HepG2 (cell line): Measurements from ENCODE around the gene VPS11. TPM values are rescaled to one million over a fixed set of nuclear protein-coding genes. Genes with fewer than 3 reads are reported as not detected.

Experiments
- AHR ChIP-seq: IDR thresholded peaks from 2 replicates; pipeline ENCODE4 v1.6.1; 2018; ENCODE audit warnings: missing genetic modification reagents, missing compliant biosample characterization
- CBX2 ChIP-seq, 2 experiments: fragments of 200-600 bp in 1 of 2; sonication (generic); formaldehyde crosslinking in 1 of 2; IDR thresholded peaks; 2 replicates each; pipeline versions ENCODE4 v1.7.0 to v1.8.1; 2018 to 2022; ENCODE audit warnings: low read depth in 2 of 2, low read length in 1 of 2, mild to moderate bottlenecking in 1 of 2, missing genetic modification reagents in 1 of 2
- ISX ChIP-seq: sonication (generic); formaldehyde crosslinking; conservative IDR thresholded peaks from 2 replicates; pipeline ENCODE4 v1.5.0; 2020; ENCODE audit warnings: missing genetic modification reagents
- KLF12 ChIP-seq: sonication (generic); formaldehyde crosslinking; IDR thresholded peaks from 2 replicates; pipeline ENCODE4 v1.4.0; 2020; ENCODE audit warnings: missing genetic modification reagents, borderline replicate concordance
- MBD4 ChIP-seq: IDR thresholded peaks from 2 replicates; pipeline ENCODE4 v1.6.1; 2012; ENCODE audit warnings: low read length, inconsistent platforms, borderline replicate concordance
- PLRG1 ChIP-seq: fragments of 450-650 bp; conservative IDR thresholded peaks from 2 replicates; pipeline ENCODE4 v1.6.1; 2016
- SMARCE1 ChIP-seq: fragments of 450-650 bp; IDR thresholded peaks from 2 replicates; pipeline ENCODE4 v1.6.1; 2017; ENCODE audit warnings: borderline replicate concordance
- THYN1 ChIP-seq: sonication (generic); formaldehyde crosslinking; IDR thresholded peaks from 2 replicates; pipeline ENCODE4 v1.8.1; 2023; ENCODE audit warnings: low read depth, mild to moderate bottlenecking, moderate library complexity, missing genetic modification reagents, borderline replicate concordance
- ZBTB20 ChIP-seq: sonication (generic); formaldehyde crosslinking; IDR thresholded peaks from 2 replicates; pipeline ENCODE4 v1.8.1; 2023; ENCODE audit warnings: missing genetic modification reagents, low read depth, mild to moderate bottlenecking, borderline replicate concordance
- ZFP82 ChIP-seq: sonication (generic); formaldehyde crosslinking; IDR thresholded peaks from 2 replicates; pipeline ENCODE4 v1.5.1; 2020; ENCODE audit warnings: mild to moderate bottlenecking, missing genetic modification reagents, borderline replicate concordance
- ZNF225 ChIP-seq: sonication (generic); formaldehyde crosslinking; IDR thresholded peaks from 2 replicates; pipeline ENCODE4 v1.4.0; 2020; ENCODE audit warnings: mild to moderate bottlenecking, missing genetic modification reagents
- ZNF446 ChIP-seq: sonication (generic); formaldehyde crosslinking; IDR thresholded peaks from 2 replicates; pipeline ENCODE4 v1.5.0; 2020; ENCODE audit warnings: mild to moderate bottlenecking, missing genetic modification reagents
- ZNF644 ChIP-seq: IDR thresholded peaks from 2 replicates; pipeline ENCODE4 v1.6.1; 2016; ENCODE audit warnings: low read depth
- ZNF841 ChIP-seq: sonication (generic); formaldehyde crosslinking; IDR thresholded peaks from 2 replicates; pipeline ENCODE4 v1.8.1; 2023; ENCODE audit warnings: missing genetic modification reagents, borderline replicate concordance
- ZSCAN21 ChIP-seq: sonication (generic); formaldehyde crosslinking; IDR thresholded peaks from 2 replicates; pipeline ENCODE4 v1.8.0; 2022; ENCODE audit warnings: mild to moderate bottlenecking, missing genetic modification reagents, moderate library complexity, borderline replicate concordance
- polyA plus RNA-seq, 8 experiments: library from polyadenylated mRNA; depleted of rRNA in 3 of 8; stranded (reverse) in 7 of 8; unstranded in 1 of 8; fragments of >200 nt; fragmentation: Illumina TruSeq in 4 of 8; extraction: Trizol in 4 of 8; gene quantifications; 2 replicates each; pipeline versions ENCODE4 v1.2.1 to v1.2.3, GENCODE V29; 2011 to 2016; ENCODE audit warnings: low read depth in 4 of 8, missing spikeins in 1 of 8, mixed read lengths in 1 of 8; ENCODE audit not compliant: insufficient read depth in 1 of 8
- total RNA-seq, 5 experiments: library from RNA; depleted of rRNA; stranded (reverse); fragments of >200 nt; fragmentation: Illumina TruSeq; extraction: Trizol; gene quantifications; 2 replicates each; pipeline ENCODE4 v1.2.3, GENCODE V29; 2016; ENCODE audit warnings: low read depth in 1 of 5
- TF ChIP-seq, protein P1 (sequence below): sonication (generic); formaldehyde crosslinking; IDR thresholded peaks from 2 replicates; pipeline ENCODE4 v1.4.0; 2020; ENCODE audit warnings: low read depth, mild to moderate bottlenecking, missing genetic modification reagents
- TF ChIP-seq, protein P2 (sequence below): sonication (generic); formaldehyde crosslinking; IDR thresholded peaks from 2 replicates; pipeline ENCODE4 v1.4.0; 2020; ENCODE audit warnings: missing genetic modification reagents, borderline replicate concordance
- TF ChIP-seq, protein P3 (sequence below): sonication (generic); formaldehyde crosslinking; IDR thresholded peaks from 2 replicates; pipeline ENCODE4 v1.5.0; 2020; ENCODE audit warnings: mild to moderate bottlenecking, missing genetic modification reagents
- TF ChIP-seq, protein P4 (sequence below): IDR thresholded peaks from 2 replicates; pipeline ENCODE4 v1.6.1; 2012; ENCODE audit warnings: low read depth, low read length, improper control_type of control experiment
- TF ChIP-seq, protein P5 (sequence below): sonication (generic); formaldehyde crosslinking; IDR thresholded peaks from 2 replicates; pipeline ENCODE4 v1.8.1; 2023; ENCODE audit warnings: mild to moderate bottlenecking, missing genetic modification reagents

Gene VPS11
- total and polyA plus RNA-seq, 2 of the 13 experiments (the other 11 are each of a cell fraction or from before 2014, with no cell fraction given), result 13.7 to 21.6 TPM

DNA sequence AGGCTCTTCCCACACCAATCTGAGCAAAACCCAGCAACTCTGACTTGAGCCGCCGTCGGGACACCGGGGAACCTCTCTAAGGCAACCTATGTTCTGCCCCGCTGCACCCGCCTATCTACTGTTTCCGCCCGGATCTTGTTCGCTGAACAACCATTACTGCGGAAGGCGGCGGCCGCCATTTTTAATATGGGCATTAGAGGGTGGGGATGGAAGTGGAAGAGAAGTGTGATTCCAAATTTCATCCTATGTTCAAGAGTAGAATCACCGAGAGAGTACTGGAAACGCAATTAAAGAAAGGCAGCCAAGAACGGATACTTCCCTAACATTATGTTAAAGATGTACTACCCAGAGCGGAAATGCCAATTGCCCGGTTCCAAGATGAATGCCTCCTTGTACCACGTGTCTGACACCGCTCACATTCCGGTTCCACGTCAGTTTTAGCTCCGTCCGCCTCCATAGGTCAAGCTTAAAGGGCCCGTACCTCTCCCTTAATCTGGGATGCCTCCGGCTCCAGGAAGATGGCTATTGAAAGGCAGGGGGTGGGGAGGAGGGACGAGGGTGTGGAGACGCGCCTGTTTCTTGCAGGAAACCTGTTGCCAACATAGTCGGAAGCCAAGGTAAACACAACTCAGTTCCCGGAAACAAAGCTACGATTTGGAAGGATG, 34.3 kb downstream of the VPS11 start, which contains the start of gene DPAGT1 (continued):
- TF ChIP-seq, protein P1, sequence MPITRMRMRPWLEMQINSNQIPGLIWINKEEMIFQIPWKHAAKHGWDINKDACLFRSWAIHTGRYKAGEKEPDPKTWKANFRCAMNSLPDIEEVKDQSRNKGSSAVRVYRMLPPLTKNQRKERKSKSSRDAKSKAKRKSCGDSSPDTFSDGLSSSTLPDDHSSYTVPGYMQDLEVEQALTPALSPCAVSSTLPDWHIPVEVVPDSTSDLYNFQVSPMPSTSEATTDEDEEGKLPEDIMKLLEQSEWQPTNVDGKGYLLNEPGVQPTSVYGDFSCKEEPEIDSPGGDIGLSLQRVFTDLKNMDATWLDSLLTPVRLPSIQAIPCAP (CRISPR knock-in tag), result no peak
- TF ChIP-seq ZFP82 (CRISPR knock-in tag) (no peak), ZSCAN21 (CRISPR knock-in tag) (peak; percentile 71), ZBTB20 (CRISPR knock-in tag) (no peak; the same call in 1 of the 2 replicates), CBX2 (IDR thresholded peaks at IDR 0.05; ENCODE audit: low read depth, low read length) (no peak), CBX2 (CRISPR knock-in tag; IDR thresholded peaks at IDR 0.05; ENCODE audit: low read depth) (no peak), AHR (CRISPR knock-in tag) (no peak), ZNF841 (no peak), THYN1 (CRISPR knock-in tag) (no peak), PLRG1 (no peak), KLF12 (CRISPR knock-in tag) (no peak), ZNF644 (CRISPR knock-in tag) (no peak), ZNF446 (CRISPR knock-in tag) (0 out of 2 replicates have a peak, but pooled peaks have one; percentile 18), ISX (no peak), MBD4 (no peak), SMARCE1 (no peak), ZNF225 (CRISPR knock-in tag) (no peak)
- TF ChIP-seq, protein P2, sequence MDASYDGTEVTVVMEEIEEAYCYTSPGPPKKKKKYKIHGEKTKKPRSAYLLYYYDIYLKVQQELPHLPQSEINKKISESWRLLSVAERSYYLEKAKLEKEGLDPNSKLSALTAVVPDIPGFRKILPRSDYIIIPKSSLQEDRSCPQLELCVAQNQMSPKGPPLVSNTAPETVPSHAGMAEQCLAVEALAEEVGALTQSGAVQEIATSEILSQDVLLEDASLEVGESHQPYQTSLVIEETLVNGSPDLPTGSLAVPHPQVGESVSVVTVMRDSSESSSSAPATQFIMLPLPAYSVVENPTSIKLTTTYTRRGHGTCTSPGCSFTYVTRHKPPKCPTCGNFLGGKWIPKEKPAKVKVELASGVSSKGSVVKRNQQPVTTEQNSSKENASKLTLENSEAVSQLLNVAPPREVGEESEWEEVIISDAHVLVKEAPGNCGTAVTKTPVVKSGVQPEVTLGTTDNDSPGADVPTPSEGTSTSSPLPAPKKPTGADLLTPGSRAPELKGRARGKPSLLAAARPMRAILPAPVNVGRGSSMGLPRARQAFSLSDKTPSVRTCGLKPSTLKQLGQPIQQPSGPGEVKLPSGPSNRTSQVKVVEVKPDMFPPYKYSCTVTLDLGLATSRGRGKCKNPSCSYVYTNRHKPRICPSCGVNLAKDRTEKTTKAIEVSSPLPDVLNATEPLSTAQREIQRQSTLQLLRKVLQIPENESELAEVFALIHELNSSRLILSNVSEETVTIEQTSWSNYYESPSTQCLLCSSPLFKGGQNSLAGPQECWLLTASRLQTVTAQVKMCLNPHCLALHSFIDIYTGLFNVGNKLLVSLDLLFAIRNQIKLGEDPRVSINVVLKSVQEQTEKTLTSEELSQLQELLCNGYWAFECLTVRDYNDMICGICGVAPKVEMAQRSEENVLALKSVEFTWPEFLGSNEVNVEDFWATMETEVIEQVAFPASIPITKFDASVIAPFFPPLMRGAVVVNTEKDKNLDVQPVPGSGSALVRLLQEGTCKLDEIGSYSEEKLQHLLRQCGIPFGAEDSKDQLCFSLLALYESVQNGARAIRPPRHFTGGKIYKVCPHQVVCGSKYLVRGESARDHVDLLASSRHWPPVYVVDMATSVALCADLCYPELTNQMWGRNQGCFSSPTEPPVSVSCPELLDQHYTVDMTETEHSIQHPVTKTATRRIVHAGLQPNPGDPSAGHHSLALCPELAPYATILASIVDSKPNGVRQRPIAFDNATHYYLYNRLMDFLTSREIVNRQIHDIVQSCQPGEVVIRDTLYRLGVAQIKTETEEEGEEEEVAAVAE, result peak; percentile 65
- TF ChIP-seq, protein P3, sequence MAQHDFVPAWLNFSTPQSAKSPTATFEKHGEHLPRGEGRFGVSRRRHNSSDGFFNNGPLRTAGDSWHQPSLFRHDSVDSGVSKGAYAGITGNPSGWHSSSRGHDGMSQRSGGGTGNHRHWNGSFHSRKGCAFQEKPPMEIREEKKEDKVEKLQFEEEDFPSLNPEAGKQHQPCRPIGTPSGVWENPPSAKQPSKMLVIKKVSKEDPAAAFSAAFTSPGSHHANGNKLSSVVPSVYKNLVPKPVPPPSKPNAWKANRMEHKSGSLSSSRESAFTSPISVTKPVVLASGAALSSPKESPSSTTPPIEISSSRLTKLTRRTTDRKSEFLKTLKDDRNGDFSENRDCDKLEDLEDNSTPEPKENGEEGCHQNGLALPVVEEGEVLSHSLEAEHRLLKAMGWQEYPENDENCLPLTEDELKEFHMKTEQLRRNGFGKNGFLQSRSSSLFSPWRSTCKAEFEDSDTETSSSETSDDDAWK, result no peak
- TF ChIP-seq, protein P4, sequence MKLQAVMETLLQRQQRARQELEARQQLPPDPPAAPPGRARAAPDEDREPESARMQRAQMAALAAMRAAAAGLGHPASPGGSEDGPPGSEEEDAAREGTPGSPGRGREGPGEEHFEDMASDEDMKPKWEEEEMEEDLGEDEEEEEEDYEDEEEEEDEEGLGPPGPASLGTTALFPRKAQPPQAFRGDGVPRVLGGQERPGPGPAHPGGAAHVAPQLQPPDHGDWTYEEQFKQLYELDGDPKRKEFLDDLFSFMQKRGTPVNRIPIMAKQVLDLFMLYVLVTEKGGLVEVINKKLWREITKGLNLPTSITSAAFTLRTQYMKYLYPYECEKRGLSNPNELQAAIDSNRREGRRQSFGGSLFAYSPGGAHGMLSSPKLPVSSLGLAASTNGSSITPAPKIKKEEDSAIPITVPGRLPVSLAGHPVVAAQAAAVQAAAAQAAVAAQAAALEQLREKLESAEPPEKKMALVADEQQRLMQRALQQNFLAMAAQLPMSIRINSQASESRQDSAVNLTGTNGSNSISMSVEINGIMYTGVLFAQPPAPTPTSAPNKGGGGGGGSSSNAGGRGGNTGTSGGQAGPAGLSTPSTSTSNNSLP, result no peak
- TF ChIP-seq, protein P5, sequence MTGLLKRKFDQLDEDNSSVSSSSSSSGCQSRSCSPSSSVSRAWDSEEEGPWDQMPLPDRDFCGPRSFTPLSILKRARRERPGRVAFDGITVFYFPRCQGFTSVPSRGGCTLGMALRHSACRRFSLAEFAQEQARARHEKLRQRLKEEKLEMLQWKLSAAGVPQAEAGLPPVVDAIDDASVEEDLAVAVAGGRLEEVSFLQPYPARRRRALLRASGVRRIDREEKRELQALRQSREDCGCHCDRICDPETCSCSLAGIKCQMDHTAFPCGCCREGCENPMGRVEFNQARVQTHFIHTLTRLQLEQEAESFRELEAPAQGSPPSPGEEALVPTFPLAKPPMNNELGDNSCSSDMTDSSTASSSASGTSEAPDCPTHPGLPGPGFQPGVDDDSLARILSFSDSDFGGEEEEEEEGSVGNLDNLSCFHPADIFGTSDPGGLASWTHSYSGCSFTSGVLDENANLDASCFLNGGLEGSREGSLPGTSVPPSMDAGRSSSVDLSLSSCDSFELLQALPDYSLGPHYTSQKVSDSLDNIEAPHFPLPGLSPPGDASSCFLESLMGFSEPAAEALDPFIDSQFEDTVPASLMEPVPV, result no peak
